K562 (cell line): ENCODE measurements around the gene SLC43A1. TPM values are rescaled to one million over a fixed set of nuclear protein-coding genes. Genes with fewer than 3 reads are reported as not detected.

Experiments used
- ATF3 ChIP-seq, 2 experiments: fragments of 450-650 bp in 1 of 2; sonication (generic) in 1 of 2; formaldehyde crosslinking in 1 of 2; IDR thresholded peaks in 1 of 2; conservative IDR thresholded peaks in 1 of 2; 2 replicates each; pipeline versions ENCODE4 v1.6.1 to v1.8.1; 2016 to 2023; ENCODE audit warnings: mild to moderate bottlenecking in 2 of 2, moderate library complexity in 2 of 2, inconsistent platforms in 1 of 2, missing genetic modification reagents in 1 of 2
- CREB3L1 ChIP-seq: fragments of 450-650 bp; IDR thresholded peaks from 2 replicates; pipeline ENCODE4 v1.6.1; 2014; ENCODE audit warnings: low read depth, mild to moderate bottlenecking, moderate library complexity, borderline replicate concordance
- E2F3 ChIP-seq: fragments of 250-450 bp; sonication (Bioruptor Pico); IDR thresholded peaks from 2 replicates; pipeline ENCODE4 v1.4.0; 2020; ENCODE audit warnings: mild to moderate bottlenecking
- REST ChIP-seq, 2 experiments: fragments of 450-650 bp; formaldehyde crosslinking in 1 of 2; IDR thresholded peaks; 2 replicates each; pipeline versions ENCODE4 v1.4.0 to v1.6.1; 2014 to 2020; ENCODE audit warnings: mild to moderate bottlenecking in 2 of 2, borderline replicate concordance in 1 of 2, low read depth in 1 of 2
- RREB1 ChIP-seq: fragments of 250-450 bp; sonication (Bioruptor Pico); IDR thresholded peaks from 2 replicates; pipeline ENCODE4 v1.4.0; 2020
- SRF ChIP-seq, 2 experiments: fragments of 250-450, 450-650 bp in 1 of 2; sonication (Bioruptor Pico) in 1 of 2; sonication (generic) in 1 of 2; formaldehyde crosslinking; IDR thresholded peaks; 2 replicates each; pipeline versions ENCODE4 v1.5.0 to v1.5.1; 2020 to 2022; ENCODE audit warnings: mild to moderate bottlenecking in 1 of 2, missing genetic modification reagents in 1 of 2
- ZNF12 ChIP-seq: sonication (generic); formaldehyde crosslinking; IDR thresholded peaks from 2 replicates; pipeline ENCODE4 v1.4.0; 2020; ENCODE audit warnings: mild to moderate bottlenecking, missing genetic modification reagents
- polyA plus RNA-seq, 8 experiments: library from polyadenylated mRNA; depleted of rRNA in 4 of 8; stranded (reverse) in 5 of 8; unstranded in 3 of 8; fragments of >200 nt; fragmentation: Nextera tagmentation in 2 of 8; fragmentation: Illumina TruSeq in 1 of 8; extraction: Ambion mirVana in 2 of 8; extraction: Trizol in 1 of 8; gene quantifications; 2 replicates each; pipeline versions ENCODE4 v1.2.1 to v1.2.3, GENCODE V29; 2011 to 2014; ENCODE audit warnings: inconsistent platforms in 1 of 8, missing spikeins in 1 of 8
- total RNA-seq, 7 experiments: library from RNA; depleted of rRNA in 6 of 7; stranded (reverse); fragments of >200 nt in 6 of 7; fragmentation: Illumina TruSeq in 2 of 7; extraction: Trizol in 2 of 7; gene quantifications; 2 replicates each; pipeline versions ENCODE4 v1.2.1 to v1.2.3, GENCODE V29; 2011 to 2021; ENCODE audit warnings: low replicate concordance in 1 of 7

The SLC43A1 gene
- total and polyA plus RNA-seq, 9 of the 15 experiments (the other 6 are each of a cell fraction or from before 2014, with no cell fraction given) = 2.6 to 41.8 (median 24.6) TPM

- TF ChIP-seq REST (IDR thresholded peaks at IDR 0.05; ENCODE audit: borderline replicate concordance) (peak; percentile 85), REST (CRISPR knock-in tag; IDR thresholded peaks at IDR 0.05; ENCODE audit: low read depth) (no peak), CREB3L1 (no peak), E2F3 (CRISPR knock-in tag) (no peak), ZNF12 (no peak), RREB1 (CRISPR knock-in tag) (peak; percentile 83), ATF3 (IDR thresholded peaks at IDR 0.05) (peak; percentile 87; the same call in 1 of the 2 replicates), ATF3 (CRISPR knock-in tag; conservative IDR thresholded peaks at IDR 0.05) (no peak), SRF (CRISPR knock-in tag; IDR thresholded peaks at IDR 0.05) (0 out of 4 replicates have a peak, but pooled peaks of 1 of the 2 experiments have one; percentile 26)
Measured at GRCh38 chr11:57493507-57494503, 21.7 kb downstream of the SLC43A1 start (continued).
